NCI-H510A (cell line): ENCODE measurements around the gene FRAT1.
A peak's percentile ranks its signal among the peaks of the same experiment; 100 is the strongest.

Source experiments
- DNase-seq: peaks from one replicate; lab custom pipeline; 2025; lab: John Stamatoyannopoulos, UW

FRAT1 gene

GRCh38 chr10:97307866-97308780 is 10.9 kb upstream of the FRAT1 start:
- no peak for DNase-seq

GRCh38 chr10:97311111-97311626 is 7.9 kb upstream of the FRAT1 start:
- DNase-seq: no peak

GRCh38 chr10:97312897-97313296 is 6.2 kb upstream of the FRAT1 start:
- no peak for DNase-seq

- no peak for DNase-seq
These were observed 4.4 kb upstream of the FRAT1 start for GRCh38 chr10:97314671-97315070.

- peak; percentile 53 for DNase-seq
These were observed 804 bp downstream of the FRAT1 start for GRCh38 chr10:97319671-97320479.

- DNase-seq: no peak
These were observed 1.5 kb downstream of the FRAT1 start for GRCh38 chr10:97320480-97321031.

- DNase-seq: peak; percentile 80
These were observed 2.1 kb downstream of the FRAT1 start for GRCh38 chr10:97321032-97321803.

GRCh38 chr10:97321804-97322190 is 2.7 kb downstream of the FRAT1 start:
- peak; percentile 60 for DNase-seq

- no peak for DNase-seq
These were observed 4.4 kb downstream of the FRAT1 start for GRCh38 chr10:97323501-97323900.

GRCh38 chr10:97325754-97326153 is 6.7 kb downstream of the FRAT1 start:
- DNase-seq: no peak

GRCh38 chr10:97327348-97328294 is 8.6 kb downstream of the FRAT1 start:
- DNase-seq: peak; percentile 15

GRCh38 chr10:97328646-97329453 is 9.8 kb downstream of the FRAT1 start:
- no peak for DNase-seq

- no peak for DNase-seq
These were observed 10.7 kb downstream of the FRAT1 start for GRCh38 chr10:97329766-97330165.

GRCh38 chr10:97331153-97331703 is 12.2 kb downstream of the FRAT1 start:
- no peak for DNase-seq

GRCh38 chr10:97332591-97333350 is 13.7 kb downstream of the FRAT1 start:
- no peak for DNase-seq

- no peak for DNase-seq
These were observed 14.2 kb downstream of the FRAT1 start for GRCh38 chr10:97333351-97333600.

- DNase-seq: peak; percentile 22
These were observed 14.7 kb downstream of the FRAT1 start for GRCh38 chr10:97333601-97334369.
